Urinary bladder (tissue), 4 donors: ENCODE results near the gene HOXD8. TPM values are rescaled to one million over a fixed set of nuclear protein-coding genes. Genes with fewer than 3 reads are reported as not detected.

Experiments used
- DNase-seq: peaks from one replicate; pipeline ENCODE4 v3.0.0-alpha.2; 2015; ENCODE audit errors: extremely low spot score
- H3K27ac ChIP-seq: one replicate; pipeline ENCODE4 v1.5.1; 2013; ENCODE audit warnings: low read depth, mild to moderate bottlenecking, moderate library complexity
- H3K36me3 ChIP-seq: one replicate; pipeline ENCODE4 v1.6.1; 2013; ENCODE audit warnings: mild to moderate bottlenecking, moderate library complexity; ENCODE audit not compliant: insufficient read depth
- H3K4me1 ChIP-seq: one replicate; pipeline ENCODE4 v1.6.1; 2013; ENCODE audit warnings: mild to moderate bottlenecking, moderate library complexity; ENCODE audit not compliant: insufficient read depth
- H3K4me3 ChIP-seq: one replicate; pipeline ENCODE4 v1.5.1; 2013; ENCODE audit warnings: low read depth, low read length
- WGBS: extraction: QIAGEN DNeasy Blood & Tissue Kit; methylation state at CpG from one replicate; pipeline ENCODE4 v1.1.7; 2013; 5-methylcytosine and 5-hydroxymethylcytosine counted together
- polyA plus RNA-seq: library from polyadenylated mRNA; stranded (reverse); fragments of 200-250 nt; gene quantifications from one replicate; pipeline ENCODE4 v1.2.3, GENCODE V29; 2013
- total RNA-seq: library from RNA; depleted of rRNA; stranded (reverse); fragments of >200 nt; gene quantifications from one replicate; pipeline ENCODE4 v1.2.3, GENCODE V29; 2014
- donor health status: healthy with polysubstance abuse.
- donor health status: healthy.

The HOXD8 gene
- 12.3 TPM for total RNA-seq
- polyA plus RNA-seq: 7.0 TPM

DNA sequence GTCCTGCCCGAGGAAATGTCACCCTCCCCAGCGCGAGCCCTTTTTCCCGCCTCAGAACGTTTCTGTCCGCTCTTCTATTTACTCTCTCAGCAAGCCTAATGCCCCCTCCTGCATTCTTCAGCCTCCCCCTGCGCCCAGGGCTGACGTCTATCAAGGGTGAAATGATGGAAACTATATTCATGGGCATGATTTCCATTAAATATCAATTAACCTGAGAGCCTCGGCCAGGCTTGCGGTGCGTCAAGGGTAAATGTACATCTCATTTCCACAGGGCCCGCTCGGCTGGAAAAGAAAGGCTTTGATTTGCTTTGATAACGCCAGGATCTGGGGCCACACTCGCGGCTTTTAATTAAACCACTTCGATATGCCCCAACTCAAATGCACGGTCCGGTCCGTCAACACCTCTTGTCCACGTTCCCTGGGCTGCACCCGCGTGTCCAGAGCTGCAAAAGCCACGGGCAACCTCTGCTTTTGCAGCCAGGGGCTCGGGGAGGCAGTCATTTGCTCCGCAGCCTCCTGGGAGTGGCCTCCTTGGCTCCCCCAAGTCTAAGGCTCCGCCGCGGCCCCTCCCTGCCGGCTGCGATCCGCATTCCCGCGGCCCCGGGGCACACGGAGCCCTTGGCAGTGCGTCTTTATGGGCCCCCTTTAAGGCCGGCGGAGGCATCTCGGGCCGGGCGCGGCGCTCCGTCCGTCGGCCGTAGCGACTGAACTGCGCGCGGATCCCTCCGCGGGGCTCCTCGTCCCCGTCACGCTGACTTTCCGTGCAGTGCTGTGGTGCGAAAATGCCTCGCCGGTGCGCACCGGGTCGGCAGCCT is at the start of gene HOXD8:
HOXD8 (plus strand) TSS at position 724 of the 815 bp plus-strand sequence. CDS start 662 bp downstream, outside the sequence.
- H3K4me1 ChIP-seq: peaks cover 6% of the 10 kb centered on the region
- no peak for DNase-seq
- no peaks in the 10 kb centered on the region for H3K36me3 ChIP-seq
- H3K4me3 ChIP-seq: peak within 1 kb of the TSS; percentile 59
- peak within 1 kb of the TSS; percentile 79 for H3K27ac ChIP-seq
- 2% methylated on average over 64 of the region's 64 CpGs for WGBS

DNA sequence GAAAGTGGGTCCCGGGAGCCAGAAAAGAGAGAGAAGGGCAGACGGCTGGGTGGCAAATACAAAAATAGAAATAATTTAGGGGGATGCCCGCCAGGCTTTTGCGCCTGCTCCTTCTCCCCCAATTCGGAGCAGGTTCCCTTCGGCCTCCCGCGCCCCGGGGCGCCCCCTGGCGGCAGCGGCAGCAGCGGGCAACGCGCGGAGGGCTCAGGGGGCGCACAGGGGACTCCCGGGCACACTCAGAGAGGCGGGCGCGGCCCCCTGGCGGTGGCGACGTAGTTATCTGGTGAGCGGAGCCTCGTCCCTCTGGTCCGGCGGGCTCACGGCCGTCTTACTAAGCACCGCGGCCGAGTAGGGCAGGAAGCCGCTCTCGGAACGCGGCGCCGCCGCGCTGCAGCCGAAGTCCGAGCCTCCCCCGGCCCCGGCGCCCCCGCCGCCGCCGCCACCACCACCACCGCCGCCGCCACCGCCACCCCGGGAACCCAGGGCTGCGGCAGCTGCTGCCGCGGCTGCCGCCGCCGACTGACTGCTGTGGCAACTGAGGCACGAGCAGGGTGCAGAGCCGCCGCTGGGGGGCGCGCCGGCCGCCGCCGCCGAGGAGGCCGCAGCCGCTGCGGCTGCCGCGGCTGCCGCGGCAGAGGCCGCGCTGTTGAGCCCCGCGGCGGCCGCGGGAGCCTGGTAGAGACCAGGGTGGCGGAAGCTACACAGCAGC is 49.5 kb upstream of the HOXD8 start:
- no peak for DNase-seq
- peaks cover 2% of the 10 kb centered on the region for H3K4me1 ChIP-seq
- no peaks in the 10 kb centered on the region for H3K36me3 ChIP-seq
- 2% methylated on average over 86 of the region's 86 CpGs for WGBS
- H3K4me3 ChIP-seq: peak overlapping the region; percentile 37
- no peak overlapping the region for H3K27ac ChIP-seq

DNA sequence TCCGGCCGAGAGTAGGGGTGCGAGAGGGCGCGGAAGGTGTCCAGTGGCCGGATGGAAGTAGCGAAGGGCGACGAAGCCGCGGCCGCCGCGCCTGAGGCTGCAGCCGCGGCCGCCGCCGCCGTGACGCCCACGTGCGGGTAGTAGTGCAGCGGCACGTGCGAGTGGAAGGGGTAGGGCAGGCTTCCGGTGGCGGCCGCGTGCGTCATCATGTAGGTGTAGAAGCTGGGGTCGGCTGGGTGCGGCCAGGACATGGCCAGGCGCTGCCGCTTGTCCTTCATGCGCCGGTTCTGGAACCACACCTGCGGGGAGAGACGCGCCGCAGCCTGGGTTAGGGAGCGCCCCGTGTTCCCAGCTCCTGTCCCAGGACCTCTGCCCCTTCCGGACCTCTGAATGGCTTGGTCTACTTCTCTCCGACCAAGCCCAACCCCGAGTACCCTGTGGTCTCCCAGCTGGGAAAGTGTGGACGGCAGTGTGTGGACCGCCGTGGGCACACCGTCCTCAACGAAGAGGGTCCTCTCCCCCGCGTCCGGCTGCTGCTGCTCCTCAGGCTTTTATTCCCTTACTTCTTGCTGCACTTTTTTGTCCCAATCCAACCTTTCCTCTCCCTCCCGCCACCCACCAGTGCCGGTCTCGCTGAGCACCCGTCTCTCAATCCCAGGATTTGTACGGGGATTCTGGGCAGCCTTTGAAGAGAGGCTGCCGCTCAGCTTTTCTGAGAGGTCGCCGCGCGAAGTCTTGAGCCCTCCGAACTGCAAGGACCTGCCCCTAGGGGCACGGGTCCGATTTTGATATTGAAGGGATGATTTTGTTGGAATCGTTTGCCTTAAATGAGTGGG is 48.7 kb upstream of the HOXD8 start:
- H3K4me3 ChIP-seq: peak overlapping the region; percentile 37
- H3K36me3 ChIP-seq: no peaks in the 10 kb centered on the region
- no peak overlapping the region for H3K27ac ChIP-seq
- peaks cover 2% of the 10 kb centered on the region for H3K4me1 ChIP-seq
- no peak for DNase-seq
- 10% methylated on average over 68 of the region's 68 CpGs for WGBS

DNA sequence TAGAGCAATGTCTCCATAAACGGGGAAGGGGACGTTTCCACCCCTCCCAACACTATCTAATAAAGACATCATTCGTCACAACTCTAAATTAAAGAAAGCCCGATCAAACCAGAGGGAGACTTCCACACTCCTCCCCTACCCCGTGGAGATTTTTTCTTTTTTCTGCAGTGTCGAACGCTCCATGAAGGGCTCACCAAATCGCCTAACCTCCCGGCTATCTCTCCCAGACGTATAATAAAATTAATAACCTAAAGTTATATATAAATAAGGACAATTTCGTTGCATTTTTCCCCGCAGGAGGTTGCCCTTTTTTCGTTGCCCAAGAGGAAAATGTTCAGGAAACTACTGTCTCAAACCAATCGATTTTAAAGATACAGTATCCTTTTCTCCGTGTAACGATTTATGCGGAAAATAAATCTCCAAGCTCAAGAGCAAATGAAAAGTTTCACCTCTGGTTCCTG is 48.1 kb upstream of the HOXD8 start:
- Histone ChIP-seq H3K4me1 (peaks cover 2% of the 10 kb centered on the region), H3K36me3 (no peaks in the 10 kb centered on the region), H3K4me3 (no peak overlapping the region), H3K27ac (no peak overlapping the region)
- DNase-seq: no peak
- WGBS: 34% methylated on average over 17 of the region's 17 CpGs

DNA sequence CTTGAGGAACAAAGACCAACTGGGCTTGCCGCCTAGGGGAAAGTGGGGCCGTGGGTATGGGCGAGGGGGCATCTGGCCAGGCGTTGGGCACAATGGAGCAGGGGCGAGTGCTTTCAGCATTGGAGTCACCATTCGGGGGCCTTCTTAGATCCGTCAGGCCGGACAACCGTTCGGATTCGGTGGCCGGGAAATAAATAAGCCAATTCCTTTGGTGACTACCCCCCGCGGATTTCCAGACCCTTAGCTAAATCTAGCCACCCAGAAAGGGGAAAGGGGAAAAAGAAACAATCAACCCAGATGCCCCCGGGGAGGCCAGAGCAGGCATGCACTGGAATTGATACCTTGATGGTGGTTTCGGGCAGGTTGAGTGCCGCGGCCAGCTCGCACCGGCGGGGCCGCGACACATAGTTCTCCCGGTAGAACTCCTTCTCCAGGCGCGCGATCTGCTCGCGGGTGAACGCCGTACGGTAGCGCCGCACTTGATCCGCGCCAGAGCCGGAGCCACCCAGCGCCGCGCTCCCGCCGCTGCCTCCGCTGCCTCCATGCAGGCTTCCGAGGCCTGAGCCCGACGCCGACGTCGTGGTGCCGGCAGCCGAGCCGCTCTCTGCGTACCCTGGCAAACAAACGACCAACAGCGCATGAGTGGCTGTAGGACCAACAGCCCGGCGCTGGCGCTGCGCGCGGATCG is 47.5 kb upstream of the HOXD8 start:
- Histone ChIP-seq H3K4me1 (peaks cover 2% of the 10 kb centered on the region), H3K27ac (no peak overlapping the region), H3K4me3 (no peak overlapping the region)

DNA sequence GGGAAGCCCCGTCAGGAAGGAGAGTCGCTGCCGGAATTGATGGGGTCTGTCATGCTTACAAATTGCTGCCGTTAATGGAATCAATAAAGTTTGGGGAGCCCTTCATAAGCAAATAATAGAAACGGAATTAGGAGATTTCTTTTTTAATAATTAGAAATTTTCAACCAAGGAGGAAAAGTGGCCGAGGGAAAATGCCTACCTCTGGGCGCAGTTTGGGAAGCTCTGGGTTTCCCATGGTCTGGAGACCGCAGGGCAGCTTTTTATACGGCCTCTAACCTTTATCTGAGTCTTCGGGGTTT is 47.0 kb upstream of the HOXD8 start:
- Histone ChIP-seq H3K36me3 (no peaks in the 10 kb centered on the region), H3K4me1 (peaks cover 2% of the 10 kb centered on the region)
- DNase-seq: no peak

More for the DNA sequence above, 47.5 kb upstream of the HOXD8 start:
- no peaks in the 10 kb centered on the region for H3K36me3 ChIP-seq
- WGBS: 13% methylated on average over 62 of the region's 62 CpGs
- DNase-seq: no peak

DNA sequence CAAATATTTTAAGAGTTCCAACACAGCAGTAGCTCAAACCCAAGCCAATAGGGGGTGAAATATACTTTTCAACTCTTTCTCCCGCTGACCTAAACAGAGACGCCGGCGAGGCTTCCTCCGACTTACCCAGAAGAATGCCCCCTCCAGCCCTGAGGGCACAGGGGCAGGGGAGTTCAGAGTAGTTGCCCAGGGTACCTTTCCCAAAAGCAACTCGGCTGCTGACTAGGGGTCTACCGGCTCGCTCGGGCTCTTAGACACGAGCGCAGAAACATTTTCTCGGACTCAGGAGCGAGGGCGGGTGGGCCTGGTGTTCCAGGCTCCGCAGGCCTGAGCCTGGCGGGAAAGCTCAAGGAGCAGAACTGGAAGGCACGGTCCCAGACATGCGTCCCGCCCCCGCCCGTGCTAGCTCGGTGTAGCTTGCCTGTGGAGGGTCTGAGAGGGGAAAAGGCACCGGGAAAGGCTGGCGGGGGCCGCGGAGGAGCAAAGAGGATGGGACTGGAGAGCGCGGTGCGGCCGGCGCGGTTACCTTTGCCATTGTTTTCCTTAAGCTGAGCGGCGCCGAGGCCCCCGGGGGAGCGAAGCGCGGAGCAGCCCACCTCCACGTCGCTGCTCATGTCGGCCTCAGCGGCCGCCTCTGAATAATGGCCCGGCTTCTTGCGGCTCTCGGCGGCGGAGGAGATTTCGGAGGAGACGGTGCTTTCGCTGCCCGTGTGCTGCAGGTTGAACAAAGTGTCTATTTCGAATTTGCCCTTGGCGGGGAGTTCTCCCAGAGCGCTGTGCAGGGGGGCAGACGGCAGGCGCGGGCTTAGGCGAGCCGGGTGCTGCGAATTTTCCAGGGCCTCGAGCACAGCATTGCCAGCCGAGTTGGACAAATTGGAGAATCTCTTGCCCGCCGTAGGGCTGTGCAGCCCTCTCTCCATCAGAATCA is 46.4 kb upstream of the HOXD8 start:
- peaks cover 2% of the 10 kb centered on the region for H3K4me1 ChIP-seq
- DNase-seq: no peak
- peak overlapping the region; percentile 2 for H3K4me3 ChIP-seq
- H3K36me3 ChIP-seq: no peaks in the 10 kb centered on the region
- WGBS: 9% methylated on average over 66 of the region's 66 CpGs
- H3K27ac ChIP-seq: no peak overlapping the region

More for the DNA sequence above, 47.0 kb upstream of the HOXD8 start:
- WGBS: 24% methylated on average over 10 of the region's 10 CpGs
- Histone ChIP-seq H3K27ac (no peak overlapping the region), H3K4me3 (no peak overlapping the region)

DNA sequence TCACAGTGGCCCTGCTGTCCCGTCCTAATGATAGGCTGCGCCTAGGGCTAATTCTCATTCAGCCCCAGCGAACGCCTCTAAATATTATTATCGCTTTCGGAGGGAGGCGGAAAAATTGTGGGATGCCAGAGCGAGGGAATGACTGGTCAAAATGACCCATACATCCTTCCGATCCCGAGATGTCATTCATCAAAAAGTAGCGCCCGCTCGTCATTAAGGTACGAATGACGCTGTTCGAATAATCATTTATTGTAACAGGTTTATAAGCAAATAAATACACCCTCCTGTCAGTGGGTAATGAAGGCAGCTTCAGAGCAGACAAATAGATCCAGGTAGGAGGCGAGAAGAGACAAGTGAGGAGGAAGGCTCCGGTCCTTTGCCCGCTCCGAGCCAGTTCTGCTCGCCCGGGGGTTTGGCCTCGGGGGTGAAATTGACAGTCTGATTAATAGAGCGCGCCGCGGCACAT is 45.7 kb upstream of the HOXD8 start, which contains the start of gene EVX2:
EVX2 (minus strand) TSS at position 167 of the 466 bp plus-strand sequence. CDS start 186 bp downstream, outside the sequence.
- Histone ChIP-seq H3K4me1 (peaks cover 2% of the 10 kb centered on the region), H3K4me3 (peak within 1 kb of the TSS; percentile 2), H3K36me3 (no peaks in the 10 kb centered on the region), H3K27ac (no peak within 1 kb of the TSS)
- no peak for DNase-seq
- WGBS: 33% methylated on average over 27 of the region's 27 CpGs

DNA sequence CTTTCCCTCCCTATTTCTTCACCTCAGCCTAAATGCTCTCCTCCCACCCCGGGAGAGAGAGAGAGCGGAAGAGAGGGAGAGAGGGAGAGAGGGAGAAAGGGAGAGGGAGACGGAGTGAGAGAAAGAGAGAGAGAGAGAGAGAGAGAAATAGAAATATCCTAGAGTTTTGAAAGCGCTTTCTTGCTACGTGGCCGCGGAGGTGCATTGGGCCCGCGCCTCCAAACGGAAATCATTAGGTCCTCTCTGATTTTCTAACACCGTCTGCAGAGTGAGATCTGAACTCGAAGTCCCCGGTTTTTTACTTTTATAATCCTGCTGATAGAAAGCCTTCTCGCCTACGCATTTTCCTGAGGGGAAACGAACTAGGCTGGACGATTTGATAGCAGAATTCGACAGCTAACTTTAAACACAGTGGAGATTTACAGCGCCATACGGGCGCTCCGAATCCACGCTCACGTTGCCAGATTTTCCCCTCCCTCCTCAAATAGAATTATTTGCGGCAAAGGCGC is 44.8 kb upstream of the HOXD8 start:
- DNase-seq: no peak
- Histone ChIP-seq H3K4me3 (no peak overlapping the region), H3K4me1 (peaks cover 2% of the 10 kb centered on the region), H3K27ac (no peak overlapping the region), H3K36me3 (no peaks in the 10 kb centered on the region)
- WGBS: 7% methylated on average over 26 of the region's 26 CpGs

DNA sequence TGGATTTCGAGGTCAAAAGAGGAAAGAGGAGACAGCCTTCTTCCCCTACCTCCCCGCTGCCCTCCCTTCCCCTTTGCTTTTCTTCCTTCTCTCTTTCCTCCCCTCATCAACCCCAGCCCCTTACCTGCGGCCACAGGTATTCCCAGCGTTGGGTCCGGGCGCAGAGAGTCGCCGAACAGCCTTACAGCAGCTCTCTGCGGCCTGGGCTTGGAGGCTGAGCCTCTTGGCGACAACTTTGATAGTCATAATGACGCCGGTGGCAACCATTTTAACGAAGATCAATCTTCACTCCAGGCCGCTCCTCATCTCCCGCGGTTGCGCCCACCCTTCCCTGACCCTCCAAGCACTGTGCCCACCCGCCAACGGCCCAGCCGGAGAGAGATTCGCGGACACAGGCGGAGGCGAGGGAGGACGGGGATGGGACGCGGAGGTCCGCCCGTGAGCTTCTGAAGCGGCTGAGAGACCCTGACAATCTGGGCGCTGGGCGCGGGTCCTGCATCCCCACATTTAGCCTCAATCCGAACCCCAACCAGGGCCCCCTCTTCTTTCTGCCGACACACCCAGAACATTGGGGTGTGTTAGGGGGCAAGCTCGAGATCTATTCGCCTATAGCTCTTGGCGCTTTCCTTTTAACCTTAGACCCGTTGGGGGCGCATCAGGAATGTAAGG is 44.3 kb upstream of the HOXD8 start:
- DNase-seq: no peak
- Histone ChIP-seq H3K27ac (no peak overlapping the region), H3K4me1 (no peaks in the 10 kb centered on the region), H3K4me3 (no peak overlapping the region), H3K36me3 (no peaks in the 10 kb centered on the region)
- 6% methylated on average over 40 of the region's 40 CpGs for WGBS

DNA sequence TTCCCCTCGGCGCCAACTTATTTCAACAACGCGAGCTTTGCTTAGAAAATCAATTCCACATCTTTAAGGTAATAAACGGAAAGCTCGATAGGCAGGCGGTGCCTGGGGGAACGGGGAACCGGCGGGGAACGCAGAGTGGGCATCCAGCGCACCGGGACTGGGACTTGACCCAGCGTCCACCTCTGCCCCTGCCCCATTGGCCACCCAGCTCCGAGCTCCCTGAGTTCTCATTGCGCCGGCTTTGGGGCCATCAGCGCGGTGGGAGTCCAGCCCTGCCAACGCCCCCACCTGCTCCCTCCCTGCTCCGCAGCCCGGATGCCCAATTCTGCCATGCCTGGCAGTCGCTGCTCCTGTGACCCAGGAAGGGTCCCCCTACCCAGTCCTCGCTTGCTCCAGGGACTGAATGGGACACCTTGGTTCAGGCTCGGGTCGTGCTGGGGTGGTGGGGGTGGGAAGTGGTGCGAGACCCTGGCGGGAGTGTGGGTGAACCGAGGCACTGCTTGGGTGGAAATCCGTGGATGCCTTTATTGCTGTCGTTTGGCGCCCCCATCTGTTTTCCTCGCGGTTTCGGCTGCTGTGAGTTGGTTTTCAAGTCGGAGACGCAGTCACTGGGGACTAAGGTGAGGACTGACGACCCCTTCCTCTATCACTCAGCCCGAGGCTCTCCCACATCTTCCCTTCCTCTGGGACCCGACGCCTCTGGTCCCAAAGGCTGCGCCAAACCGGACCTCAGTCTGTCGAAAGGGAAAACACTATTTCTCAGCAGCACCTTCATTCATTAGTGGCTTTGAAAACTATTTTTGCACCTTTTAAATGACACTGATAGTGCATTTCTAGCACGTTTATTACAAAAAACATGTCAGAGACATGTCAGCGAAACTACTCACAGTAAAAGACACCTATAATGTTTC is 43.4 kb upstream of the HOXD8 start:
- Histone ChIP-seq H3K4me1 (no peaks in the 10 kb centered on the region), H3K4me3 (no peak overlapping the region), H3K36me3 (no peaks in the 10 kb centered on the region), H3K27ac (no peak overlapping the region)
- no peak for DNase-seq
- WGBS: 5% methylated on average over 46 of the region's 46 CpGs
